ENCODE results near the gene TRIP13.

TRIP13 gene

GRCh38 chr5:892394-893136 lies at the start of gene TRIP13, which contains the start of gene BRD9:
Gene TRIP13, plus strand, starts transcription at chr5:892884. Its CDS starts 115 bp downstream, at chr5:892999.
Gene BRD9, minus strand, starts transcription at chr5:892801. Its CDS starts 144 bp downstream, at chr5:892657.
- Histone ChIP-seq H3K27ac (ENCODE audit: extremely low read depth, low read depth, low read length) (peak within 1 kb of the TSS; percentile 86), H3K9me3 (ENCODE audit: control insufficient read depth, insufficient read depth, low read depth, low read length) (no peaks in the 10 kb centered on the region), H3K36me3 (ENCODE audit: control insufficient read depth in 2 of 2, insufficient read depth in 1 of 2, low read length in 2 of 2) (peaks cover 48 to 76% of the 10 kb centered on the region in 2 experiments), H3K4me3 (ENCODE audit: low read depth, low read length) (peak within 1 kb of the TSS; percentile 90), H3K4me1 (ENCODE audit: control insufficient read depth, insufficient read depth, low read length) (peaks cover 7% of the 10 kb centered on the region; the same call in 1 of the 2 replicates)
- ChIA-PET POLR2A (interaction anchor here (0.6 to 1.7 kb wide), 13 partner anchors 9 to 621 kb away, joined by 3 to 5 read pairs (median 4); partner anchors contain the start of genes PDCD6 and TPPP), CTCF (interaction anchor here (1.0 to 3.5 kb wide), 3 partner anchors 10 to 22 kb away, joined by 3 to 18 read pairs (median 11); no protein-coding TSS in a partner anchor)
- TF ChIP-seq YY2 (tag by site-specific recombination; IDR thresholded peaks at IDR 0.05) (peak; percentile 60; the same call in 1 of the 2 replicates), ZBTB26 (tag by site-specific recombination; optimal IDR thresholded peaks at IDR 0.05) (peak; percentile 88), ZBTB20 (tag by site-specific recombination; IDR thresholded peaks at IDR 0.05) (peak; percentile 54; the same call in 1 of the 2 replicates), SETDB1 (IDR thresholded peaks at IDR 0.05; ENCODE audit: insufficient read length, low read length) (no peak), CTCF (tag by site-specific recombination; IDR thresholded peaks at IDR 0.05) (peak; percentile 9; the same call in 1 of the 2 replicates), KLF1 (tag by site-specific recombination; IDR thresholded peaks at IDR 0.05) (peak; percentile 62), ZNF585B (tag by site-specific recombination; IDR thresholded peaks at IDR 0.05) (0 out of 2 replicates have a peak, but pooled peaks have one; percentile 5), HIC1 (tag by site-specific recombination; IDR thresholded peaks at IDR 0.05) (peak; percentile 57; the same call in 1 of the 2 replicates), ZNF768 (tag by site-specific recombination; IDR thresholded peaks at IDR 0.05) (no peak), ZSCAN5A (tag by site-specific recombination; IDR thresholded peaks at IDR 0.05) (0 out of 2 replicates have a peak, but pooled peaks have one; percentile 31), ZNF707 (tag by site-specific recombination; IDR thresholded peaks at IDR 0.05) (no peak), ZNF221 (tag by site-specific recombination; IDR thresholded peaks at IDR 0.05; ENCODE audit: borderline replicate concordance) (no peak), SP3 (tag by site-specific recombination; IDR thresholded peaks at IDR 0.05) (peak; percentile 69), ELK4 (IDR thresholded peaks at IDR 0.05; ENCODE audit: borderline replicate concordance, low read depth, low read length) (peak; percentile 91; the same call in 1 of the 2 replicates), ZNF555 (tag by site-specific recombination; conservative IDR thresholded peaks at IDR 0.05) (no peak), KLF9 (tag by site-specific recombination; IDR thresholded peaks at IDR 0.05; ENCODE audit: low read depth) (peak; percentile 52), ZNF19 (tag by site-specific recombination; IDR thresholded peaks at IDR 0.05; ENCODE audit: low read depth) (no peak), ZNF621 (tag by site-specific recombination; IDR thresholded peaks at IDR 0.05) (no peak), ZNF248 (tag by site-specific recombination; IDR thresholded peaks at IDR 0.05) (no peak), ZNF433 (tag by site-specific recombination; IDR thresholded peaks at IDR 0.05; ENCODE audit: low read depth) (no peak), ZNF184 (tag by site-specific recombination; IDR thresholded peaks at IDR 0.05) (no peak), ZNF391 (tag by site-specific recombination; IDR thresholded peaks at IDR 0.05; ENCODE audit: borderline replicate concordance, low read depth) (no peak), ZNF155 (tag by site-specific recombination; IDR thresholded peaks at IDR 0.05) (no peak), TCF7L2 (IDR thresholded peaks at IDR 0.05; ENCODE audit: borderline replicate concordance, low read depth, low read length) (no peak), ZNF639 (tag by site-specific recombination; IDR thresholded peaks at IDR 0.05) (no peak), ZNF777 (tag by site-specific recombination; IDR thresholded peaks at IDR 0.05; ENCODE audit: borderline replicate concordance) (no peak)

All from HEK293 (cell line).